Peyer's patch (tissue), 4 donors: Measurements from ENCODE around the gene TNS3. TPM values are rescaled to one million over a fixed set of nuclear protein-coding genes. Genes with fewer than 3 reads are reported as not detected.
A peak's percentile ranks its signal among the peaks of the same experiment; 100 is the strongest.

Experiments
- DNase-seq, 3 donors: peaks; one replicate each; pipeline ENCODE4 v3.0.0-alpha.2; 2017 to 2019
- H3K27ac ChIP-seq, 4 donors: fragments of 200-600 bp; sonication (generic); one replicate each; pipeline ENCODE4 v1.5.1; 2016 to 2019
- H3K27me3 ChIP-seq, 2 donors: fragments of 200-600 bp; sonication (generic); one replicate each; pipeline ENCODE4 v1.5.1; 2019
- H3K36me3 ChIP-seq, 3 donors: fragments of 200-600 bp; sonication (generic); one replicate each; pipeline ENCODE4 v1.5.1; 2016 to 2019
- H3K4me1 ChIP-seq, 4 donors: fragments of 200-600 bp; sonication (generic); one replicate each; pipeline ENCODE4 v1.5.1; 2016 to 2019
- H3K4me3 ChIP-seq, 4 donors: fragments of 200-600 bp; sonication (generic); 1 replicate in 3 of 4; 2 replicates in 1 of 4; pipeline ENCODE4 v1.5.1; 2016 to 2019; ENCODE audit warnings: mild to moderate bottlenecking in 1 of 4
- H3K9me3 ChIP-seq, 4 donors: fragments of 200-600 bp; sonication (generic); one replicate each; pipeline ENCODE4 v1.5.1; 2016 to 2019; ENCODE audit warnings: mild to moderate bottlenecking in 1 of 4
- CTCF ChIP-seq, 6 experiments: fragments of 450-650 bp in 4 of 6; fragments of 200-600 bp in 2 of 6; sonication (generic) in 1 of 6; IDR thresholded peaks; one replicate each; pipeline ENCODE4 v1.5.1; 2017 to 2019; ENCODE audit warnings: antibody characterized with exemption in 6 of 6, mild to moderate bottlenecking in 3 of 6, moderate library complexity in 1 of 6
- POLR2A ChIP-seq, 2 donors: fragments of 450-650 bp; IDR thresholded peaks; one replicate each; pipeline ENCODE4 v1.5.1; 2017; ENCODE audit warnings: antibody characterized with exemption in 2 of 2, mild to moderate bottlenecking in 2 of 2, moderate library complexity in 2 of 2
- total RNA-seq, 4 donors: library from RNA; depleted of rRNA; stranded (reverse); fragments of >200 nt; gene quantifications; one replicate each; pipeline ENCODE4 v1.1.0, GENCODE V29; 2016

Gene TNS3
- total RNA-seq, 4 donors from 2014 or later, result 79.5 to 157 (median 112) TPM

GRCh38 chr7:47390914-47391313 is 191.0 kb downstream of the TNS3 start:
- H3K4me3 ChIP-seq, result no peak overlapping the region
- peak in 1 of 3 donors; percentile 26 for DNase-seq
- no peak for TF ChIP-seq POLR2A (IDR thresholded peaks at IDR 0.05)
- TF ChIP-seq CTCF (IDR thresholded peaks at IDR 0.05), result no peak
- H3K36me3 ChIP-seq, result peaks cover 0 to 51% (median 0%) of the 10 kb centered on the region in 3 donors
- H3K4me1 ChIP-seq, result peaks cover 0 to 6% (median 0%) of the 10 kb centered on the region in 4 donors
- H3K27ac ChIP-seq, result no peak overlapping the region
- no peaks in the 10 kb centered on the region for H3K9me3 ChIP-seq
- H3K27me3 ChIP-seq, result no peaks in the 10 kb centered on the region

DNA sequence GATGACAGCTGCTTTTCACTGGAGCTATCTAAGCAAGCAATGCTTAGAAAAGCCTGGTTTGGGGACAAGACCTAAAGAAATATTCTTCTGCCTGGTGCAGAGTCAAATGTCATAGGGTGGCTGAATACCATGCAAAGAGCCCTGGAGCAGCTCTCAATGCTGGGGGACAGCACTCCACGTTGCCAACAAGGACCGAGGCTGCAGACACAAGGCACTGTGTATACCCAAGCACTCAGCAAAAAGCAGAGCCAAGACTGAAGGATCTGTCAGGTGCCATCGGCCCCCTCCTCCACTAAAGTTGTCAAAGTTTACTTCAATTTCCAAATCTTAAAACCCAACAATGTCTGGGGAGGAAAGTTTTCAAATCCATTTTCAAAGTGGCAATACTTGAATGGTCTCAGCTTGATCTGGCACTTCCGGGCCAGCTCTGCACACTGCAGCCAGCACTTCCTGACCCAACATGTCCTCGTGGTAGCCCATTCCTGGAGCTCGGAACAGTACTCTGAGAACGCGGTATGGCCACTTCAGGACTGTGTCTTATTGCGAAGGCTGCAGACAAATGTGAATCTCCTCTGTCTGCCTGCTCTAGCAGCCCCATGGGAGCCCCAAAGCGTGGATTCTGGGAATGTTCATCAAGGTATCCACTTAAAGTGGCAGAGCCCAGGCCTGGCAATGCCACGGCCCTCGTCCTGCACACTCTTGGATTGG is 191.8 kb downstream of the TNS3 start:
- peak in 1 of 3 donors; percentile 32 for DNase-seq

GRCh38 chr7:47389171-47389922 is 192.6 kb downstream of the TNS3 start:
- peaks cover 0 to 19% (median under 1%) of the 10 kb centered on the region in 4 donors for H3K4me1 ChIP-seq
- no peak overlapping the region for H3K27ac ChIP-seq
- DNase-seq, result peak in 1 of 3 donors; percentile 19
- H3K27me3 ChIP-seq, result no peaks in the 10 kb centered on the region
- no peak overlapping the region for H3K4me3 ChIP-seq
- no peak for TF ChIP-seq POLR2A (IDR thresholded peaks at IDR 0.05)
- no peak for TF ChIP-seq CTCF (IDR thresholded peaks at IDR 0.05)
- H3K9me3 ChIP-seq, result no peaks in the 10 kb centered on the region
- peaks cover 0 to 35% (median 0%) of the 10 kb centered on the region in 3 donors for H3K36me3 ChIP-seq

More for the DNA sequence above, 191.8 kb downstream of the TNS3 start:
- Histone ChIP-seq H3K4me1 (peaks cover 0 to 12% (median 0%) of the 10 kb centered on the region in 4 donors), H3K27me3 (no peaks in the 10 kb centered on the region), H3K4me3 (no peak overlapping the region), H3K36me3 (peaks cover 0 to 42% (median 0%) of the 10 kb centered on the region in 3 donors), H3K27ac (no peak overlapping the region), H3K9me3 (no peaks in the 10 kb centered on the region)
- TF ChIP-seq CTCF (IDR thresholded peaks at IDR 0.05), result no peak

- H3K4me1 ChIP-seq, result peaks cover 0 to 28% (median 2%) of the 10 kb centered on the region in 4 donors
- TF ChIP-seq POLR2A (IDR thresholded peaks at IDR 0.05), result no peak
- no peak for TF ChIP-seq CTCF (IDR thresholded peaks at IDR 0.05)
- H3K27me3 ChIP-seq, result no peaks in the 10 kb centered on the region
- H3K27ac ChIP-seq, result peak overlapping the region in 1 of 4 donors; percentile 9
- H3K9me3 ChIP-seq, result no peaks in the 10 kb centered on the region
- H3K4me3 ChIP-seq, result no peak overlapping the region
- DNase-seq, result no peak
- H3K36me3 ChIP-seq, result peaks cover 0 to 21% (median 0%) of the 10 kb centered on the region in 3 donors
These were observed 194.4 kb downstream of the TNS3 start for GRCh38 chr7:47387506-47387905.

DNA sequence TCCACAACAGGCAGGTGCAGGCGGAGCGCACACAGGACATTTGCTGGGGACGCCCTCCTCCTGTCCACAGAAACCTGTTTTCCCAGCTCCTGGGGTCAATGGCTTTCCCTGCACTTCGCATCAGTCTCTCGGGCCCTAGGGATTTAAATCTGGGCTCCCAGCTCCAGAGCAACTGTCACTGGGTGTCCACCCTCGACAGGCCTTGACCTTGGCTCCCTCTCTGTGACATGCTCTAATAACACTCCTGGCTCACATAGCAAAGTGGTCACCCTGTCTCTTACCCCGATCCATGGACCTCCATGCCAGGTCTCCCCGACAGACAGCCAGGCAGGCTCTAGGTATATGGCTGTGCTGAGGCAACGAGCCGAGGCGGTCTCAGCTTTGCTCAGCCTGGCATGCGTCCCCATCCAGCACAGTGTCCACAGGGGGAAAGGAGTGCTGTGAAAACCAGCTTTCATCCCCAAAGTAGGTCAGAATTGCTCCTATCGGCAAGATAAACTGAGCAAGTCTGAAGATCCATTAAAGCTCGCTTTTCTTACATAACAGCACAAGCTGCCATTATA is 195.6 kb downstream of the TNS3 start:
- H3K4me3 ChIP-seq, result no peak overlapping the region
- no peaks in the 10 kb centered on the region for H3K27me3 ChIP-seq
- H3K4me1 ChIP-seq, result peaks cover 0 to 30% (median 2%) of the 10 kb centered on the region in 4 donors
- peak overlapping the region in 2 of 4 donors; percentile 52 to 86 for H3K27ac ChIP-seq
- no peaks in the 10 kb centered on the region for H3K9me3 ChIP-seq
- peaks cover 0 to 13% (median 0%) of the 10 kb centered on the region in 3 donors for H3K36me3 ChIP-seq
- DNase-seq, result no peak
- no peak for TF ChIP-seq CTCF (IDR thresholded peaks at IDR 0.05)
- no peak for TF ChIP-seq POLR2A (IDR thresholded peaks at IDR 0.05)
